GM19395 (cell line): ENCODE measurements around the gene CD160.
"Not testable (repeated sequence)": the region's sequence is repeated elsewhere in the genome, so short reads cannot be mapped to it uniquely, and the experiment has no call there.

ENCODE experiments used
- ATAC-seq: cut with Tn5 transposase; IDR thresholded peaks from one replicate; pipeline ENCODE4 v1.9.1; 2021; ENCODE audit warnings: mild to moderate bottlenecking, moderate library complexity; ENCODE audit not compliant: unreplicated experiment

The CD160 gene

GRCh38 chr1:145758116-145758515 is 38.8 kb downstream of the CD160 start:
- no peak for ATAC-seq

DNA sequence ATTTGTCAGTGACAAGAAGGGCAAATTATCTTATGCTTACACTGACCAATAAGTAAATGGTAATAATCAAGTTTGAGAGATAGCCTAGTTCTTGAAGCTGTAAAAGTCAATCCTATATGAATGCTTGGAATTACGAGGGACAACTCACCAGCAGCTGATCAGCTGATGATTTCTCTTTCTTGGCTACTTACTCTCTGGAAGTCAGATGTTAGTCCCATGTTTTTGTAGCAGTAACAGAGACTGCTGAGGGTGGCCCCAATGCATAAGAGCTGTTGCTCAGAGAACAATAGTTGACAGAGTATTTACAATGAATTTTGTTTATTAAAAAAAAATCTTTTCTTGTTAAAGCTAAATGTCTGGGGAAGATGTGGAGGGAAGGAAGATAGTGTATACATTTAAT is 39.3 kb downstream of the CD160 start:
- ATAC-seq = no peak

- no peak for ATAC-seq
Observed at GRCh38 chr1:145759721-145760120, 40.4 kb downstream of the CD160 start.

DNA sequence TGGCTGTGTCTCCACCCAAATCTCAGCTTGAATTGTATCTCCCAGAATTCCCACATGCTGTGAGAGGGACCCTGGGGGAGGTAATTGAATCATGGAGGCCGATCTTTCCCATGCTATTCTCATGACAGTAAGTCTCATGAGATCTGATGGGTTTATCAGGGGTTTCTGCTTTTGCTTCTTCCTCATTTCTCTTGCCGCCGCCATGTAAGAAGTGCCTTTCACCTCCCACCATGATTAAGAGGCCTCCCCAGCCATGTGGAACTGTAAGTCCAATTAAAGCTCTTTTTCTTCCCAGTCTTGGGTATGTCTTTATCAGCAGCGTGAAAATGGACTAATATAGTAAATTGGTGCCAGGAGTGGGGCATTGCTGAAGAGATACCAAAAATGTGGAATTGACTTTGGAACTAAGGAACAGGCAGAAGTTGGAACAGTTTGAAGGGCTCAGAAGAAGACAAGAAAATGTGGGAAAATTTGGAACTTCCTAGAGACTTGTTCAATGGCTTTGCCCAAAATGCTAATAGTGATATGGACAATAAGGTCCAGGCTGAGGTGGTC is 41.2 kb downstream of the CD160 start:
- ATAC-seq = not testable (repeated sequence)

DNA sequence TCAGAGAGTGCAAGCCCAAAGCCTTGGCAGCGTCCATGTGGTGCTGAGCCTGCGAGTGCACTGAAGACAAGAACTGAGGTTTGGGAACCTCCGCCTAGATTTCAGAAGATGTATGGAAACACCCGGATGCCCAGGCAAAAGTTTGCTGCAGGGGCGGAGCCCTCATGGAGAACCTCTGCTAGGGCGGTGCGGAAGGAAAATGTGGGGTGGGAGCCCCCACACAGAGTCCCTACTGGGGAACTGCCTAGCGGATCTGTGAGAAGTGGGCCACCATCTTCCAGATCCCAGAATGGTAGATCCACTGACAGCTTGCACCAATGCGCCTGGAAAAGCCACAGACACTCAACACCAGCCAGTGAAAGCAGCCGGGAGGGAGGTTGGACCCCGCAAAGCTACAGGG is 42.2 kb downstream of the CD160 start:
- not testable (repeated sequence) for ATAC-seq

- not testable (repeated sequence) for ATAC-seq
Observed at GRCh38 chr1:145762001-145762400, 42.7 kb downstream of the CD160 start.

DNA sequence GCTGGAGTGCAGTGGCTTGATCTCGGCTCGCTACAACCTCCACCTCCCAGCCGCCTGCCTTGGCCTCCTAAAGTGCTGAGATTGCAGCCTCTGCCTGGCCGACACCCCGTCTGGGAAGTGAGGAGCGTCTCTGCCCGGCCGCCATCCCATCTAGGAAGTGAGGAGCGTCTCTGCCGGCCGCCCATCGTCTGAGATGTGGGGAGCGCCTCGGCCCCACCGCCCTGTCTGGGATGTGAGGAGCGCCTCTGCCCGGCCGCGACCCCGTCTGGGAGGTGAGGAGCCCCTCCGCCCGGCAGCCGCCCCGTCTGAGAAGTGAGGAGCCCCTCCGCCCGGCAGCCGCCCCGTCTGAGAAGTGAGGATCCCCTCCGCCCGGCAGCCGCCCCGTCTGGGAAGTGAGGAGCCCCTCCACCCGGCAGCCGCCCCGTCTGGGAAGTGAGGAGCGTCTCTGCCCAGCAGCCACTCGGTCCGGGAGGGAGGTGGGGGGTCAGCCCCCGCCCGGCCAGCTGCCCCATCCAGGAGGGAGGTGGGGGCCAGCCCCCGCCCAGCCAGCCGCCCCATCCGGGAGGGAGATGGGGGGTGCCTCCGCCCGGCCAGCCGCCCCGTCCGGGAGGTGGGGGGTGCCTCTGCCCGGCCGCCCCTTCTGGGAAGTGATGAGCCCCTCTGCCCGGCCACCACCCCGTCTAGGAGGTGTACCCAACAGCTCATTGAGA is 45.1 kb downstream of the CD160 start:
- ATAC-seq = not testable (repeated sequence)

DNA sequence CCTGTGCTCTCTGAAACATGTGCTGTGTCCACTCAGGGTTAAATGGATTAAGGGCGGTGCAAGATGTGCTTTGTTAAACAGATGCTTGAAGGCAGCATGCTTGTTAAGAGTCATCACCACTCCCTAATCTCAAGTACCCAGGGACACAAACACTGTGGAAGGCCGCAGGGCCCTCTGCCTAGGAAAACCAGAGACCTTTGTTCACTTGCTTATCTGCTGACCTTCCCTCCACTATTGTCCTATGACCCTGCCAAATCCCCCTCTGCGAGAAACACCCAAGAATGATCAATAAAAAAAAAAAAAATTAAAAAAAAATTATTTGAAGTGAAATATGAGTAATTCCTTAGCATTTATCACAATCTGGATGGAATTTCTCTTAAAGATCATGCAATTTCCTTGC is 45.8 kb downstream of the CD160 start:
- not testable (repeated sequence) for ATAC-seq

DNA sequence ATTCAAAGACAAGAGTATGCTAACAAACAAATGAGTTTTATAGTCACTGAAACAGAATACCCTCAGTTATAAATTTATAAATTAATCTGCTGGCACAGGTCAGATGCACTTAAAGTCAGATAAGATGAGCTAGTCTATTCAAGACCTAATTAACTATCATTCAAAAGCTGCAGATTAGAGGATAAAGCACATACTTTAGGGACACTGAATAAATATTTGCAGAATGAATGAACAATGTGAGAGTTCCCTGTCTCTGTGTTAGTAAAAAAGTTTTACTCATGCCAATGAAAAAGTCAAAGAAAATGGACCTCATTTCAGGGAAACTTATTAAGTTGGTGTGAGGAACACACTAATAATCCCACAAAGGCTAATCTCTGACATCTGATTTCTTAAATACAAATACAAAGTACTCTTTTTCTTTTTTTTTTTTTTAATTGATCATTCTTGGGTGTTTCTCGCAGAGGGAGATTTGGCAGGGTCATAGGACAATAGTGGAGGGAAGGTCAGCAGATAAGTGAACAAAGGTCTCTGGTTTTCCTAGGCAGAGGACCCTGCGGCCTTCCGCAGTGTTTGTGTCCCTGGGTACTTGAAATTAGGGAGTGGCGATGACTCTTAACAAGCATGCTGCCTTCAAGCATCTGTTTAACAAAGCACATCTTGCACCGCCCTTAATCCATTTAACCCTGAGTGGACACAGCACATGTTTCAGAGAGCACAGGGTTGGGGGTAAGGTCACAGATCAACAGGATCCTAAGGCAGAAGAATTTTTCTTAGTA is 46.5 kb downstream of the CD160 start:
- ATAC-seq = not testable (repeated sequence)

DNA sequence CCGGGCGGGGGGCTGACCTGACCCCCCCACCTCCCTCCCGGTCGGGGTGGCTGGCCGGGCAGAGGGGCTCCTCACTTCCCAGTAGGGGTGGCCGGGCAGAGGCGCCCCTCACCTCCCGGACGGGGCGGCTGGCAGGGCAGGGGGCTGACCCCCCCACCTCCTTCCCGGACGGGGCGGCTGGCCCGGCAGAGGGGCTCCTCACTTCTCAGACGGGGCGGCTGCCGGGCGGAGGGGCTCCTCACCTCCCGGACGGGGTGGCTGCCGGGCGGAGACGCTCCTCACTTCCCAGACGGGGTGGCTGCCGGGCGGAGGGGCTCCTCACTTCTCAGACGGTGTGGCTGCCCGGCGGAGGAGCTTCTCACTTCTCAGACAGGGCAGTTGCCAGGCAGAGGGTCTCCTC is 47.6 kb downstream of the CD160 start:
- ATAC-seq = not testable (repeated sequence)

DNA sequence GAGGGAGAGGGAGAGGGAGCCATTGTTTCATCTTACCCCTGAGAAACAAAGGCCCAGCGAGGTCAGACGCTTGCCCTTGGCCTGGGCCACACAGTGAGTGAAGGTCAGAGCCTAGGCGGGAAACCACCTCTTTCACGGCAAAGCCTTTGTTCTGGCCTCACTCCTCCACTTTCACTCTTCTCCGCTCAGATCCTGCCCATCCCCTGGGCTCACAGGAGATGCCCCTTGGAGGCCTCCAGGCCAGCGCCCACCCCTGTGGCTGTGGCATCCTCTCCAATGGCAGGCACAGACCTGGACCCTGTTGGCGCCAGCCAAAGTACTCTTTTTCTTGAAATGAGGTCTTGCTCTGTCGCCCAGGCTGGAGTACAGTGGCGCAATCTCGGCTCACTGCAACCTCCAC is 48.7 kb downstream of the CD160 start:
- not testable (repeated sequence) for ATAC-seq

DNA sequence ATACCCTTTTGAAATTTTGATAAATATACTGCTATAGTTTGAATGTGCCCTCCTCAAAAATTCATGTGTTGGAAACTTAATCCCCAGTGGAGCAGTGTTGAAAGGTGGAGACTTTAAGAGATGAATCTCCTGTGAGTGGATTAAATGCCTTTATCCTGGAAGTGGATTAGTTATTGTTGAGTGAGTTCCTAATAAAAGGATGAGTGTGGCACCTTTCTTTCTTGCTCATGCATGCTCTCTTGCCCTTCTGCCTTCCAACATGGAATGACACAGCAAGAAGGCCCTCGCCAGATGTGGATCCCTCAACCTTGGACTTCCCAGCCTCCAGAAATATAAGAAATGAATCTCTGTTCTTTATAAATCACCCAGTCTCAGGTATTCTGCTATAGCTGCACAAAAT is 51.8 kb downstream of the CD160 start:
- no peak for ATAC-seq

GRCh38 chr1:145773423-145773822 is 54.1 kb downstream of the CD160 start:
- ATAC-seq = no peak

DNA sequence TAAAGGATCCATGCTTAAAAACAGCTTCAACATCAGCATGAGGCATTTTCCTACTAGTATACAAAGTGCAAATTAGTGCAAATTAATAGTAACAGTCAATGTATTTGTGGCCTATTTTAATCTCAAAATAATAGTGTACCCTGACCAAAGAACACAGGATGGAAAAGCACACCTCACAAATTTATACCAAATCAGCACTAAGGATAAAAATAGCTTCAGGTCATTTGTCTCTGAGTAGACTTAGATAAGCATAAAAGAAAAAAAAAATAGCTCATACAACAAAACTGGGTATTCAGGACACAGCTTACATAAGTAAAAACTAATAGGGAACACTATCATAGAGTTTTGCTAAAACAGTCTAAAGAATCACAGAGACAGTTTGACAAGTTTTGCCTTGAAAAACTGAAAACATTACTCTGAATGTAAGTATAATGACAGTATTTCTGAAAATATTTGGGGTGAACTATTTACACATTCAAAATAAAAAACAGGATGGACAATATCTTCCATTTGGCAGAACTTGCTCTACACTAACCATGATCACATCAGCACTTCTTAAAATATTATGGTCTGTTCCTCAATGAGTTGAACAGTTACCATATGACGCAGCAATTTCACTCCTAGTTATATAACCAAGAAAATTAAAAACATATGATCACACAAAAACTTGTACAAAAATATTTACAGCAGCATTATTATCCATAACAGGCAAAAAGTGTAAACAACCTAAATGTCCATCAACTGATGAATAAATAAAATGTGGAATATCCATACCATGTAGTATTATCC is 58.3 kb downstream of the CD160 start:
- ATAC-seq = no peak

GRCh38 chr1:145778146-145778540 is 58.8 kb downstream of the CD160 start:
- ATAC-seq = no peak

- no peak for ATAC-seq
Observed at GRCh38 chr1:145782272-145783099, 63.2 kb downstream of the CD160 start.

DNA sequence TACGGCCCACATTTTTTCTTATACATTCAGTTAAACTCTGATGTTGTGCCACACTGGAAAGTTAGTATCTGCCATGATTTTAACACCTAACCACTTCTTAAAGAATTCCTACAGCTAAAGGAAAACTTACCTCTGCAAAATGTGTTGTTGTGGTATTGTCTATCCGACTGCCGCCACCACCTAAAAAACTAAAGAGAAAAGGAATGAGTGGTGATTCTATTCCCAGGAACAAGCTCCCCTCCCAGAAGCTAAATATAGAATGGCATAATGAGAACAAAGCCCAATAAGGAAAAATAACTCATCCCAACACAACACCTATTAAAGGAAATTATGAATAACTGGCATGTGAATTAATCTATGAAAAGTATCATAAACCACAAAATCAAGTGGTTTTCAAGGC is 65.1 kb downstream of the CD160 start:
- ATAC-seq = no peak

GRCh38 chr1:145785547-145785946 is 66.2 kb downstream of the CD160 start:
- ATAC-seq = no peak

DNA sequence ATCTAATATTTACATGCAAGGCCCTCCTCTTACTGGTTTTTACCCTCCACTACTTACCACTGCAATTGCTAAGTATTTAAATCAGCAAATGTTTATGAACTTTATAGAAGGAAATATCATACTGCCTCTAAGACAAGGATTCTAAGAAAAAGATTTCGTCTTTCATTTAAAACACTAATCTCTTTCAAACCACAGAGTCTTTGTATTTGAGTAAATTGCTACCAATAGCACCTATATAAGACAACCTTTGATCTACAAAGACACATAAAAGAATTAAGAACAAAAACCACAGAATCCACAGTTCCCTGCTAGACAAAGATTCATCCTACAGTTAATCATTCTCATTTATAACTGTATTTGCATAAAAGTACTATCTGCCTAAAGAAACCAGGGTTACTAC is 67.0 kb downstream of the CD160 start:
- no peak for ATAC-seq

DNA sequence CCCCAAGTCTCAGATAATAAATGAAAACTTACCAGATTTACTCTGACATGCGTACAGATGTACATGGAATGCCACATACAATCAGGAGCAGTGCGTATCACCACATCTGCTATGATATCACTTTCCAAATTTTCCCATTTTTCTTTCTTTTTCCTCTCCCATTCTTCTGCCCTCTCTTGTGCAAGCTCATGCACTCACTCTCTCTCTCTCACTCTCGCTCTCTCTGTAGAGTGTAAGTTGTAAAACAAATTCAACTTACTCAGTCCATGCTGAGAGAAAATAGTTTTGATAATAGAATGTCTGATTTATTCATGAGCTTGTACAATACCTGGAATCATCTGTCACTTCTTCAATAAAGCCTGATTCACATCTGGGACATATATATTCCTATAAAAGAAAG is 69.3 kb downstream of the CD160 start:
- no peak for ATAC-seq
